Right forelimb (tissue), 1 donor: ENCODE results near the gene SHISAL1.

ENCODE experiments used
- DNase-seq: peaks from one replicate; pipeline ENCODE4 v3.0.0-alpha.2; 2018

The SHISAL1 gene

GRCh38 chr22:44298406-44299091, 14.2 kb downstream of the SHISAL1 start:
- no peak for DNase-seq

- DNase-seq: no peak
Observed at GRCh38 chr22:44297470-44298061, 15.2 kb downstream of the SHISAL1 start.

- DNase-seq: no peak
Observed at GRCh38 chr22:44295406-44295805, 17.3 kb downstream of the SHISAL1 start.

GRCh38 chr22:44293876-44294275, 18.9 kb downstream of the SHISAL1 start:
- no peak for DNase-seq

- no peak for DNase-seq
Observed at GRCh38 chr22:44293034-44293433, 19.7 kb downstream of the SHISAL1 start.

- no peak for DNase-seq
Observed at GRCh38 chr22:44292521-44292920, 20.2 kb downstream of the SHISAL1 start.

- no peak for DNase-seq
Observed at GRCh38 chr22:44291674-44292360, 20.9 kb downstream of the SHISAL1 start.

- no peak for DNase-seq
Observed at GRCh38 chr22:44291265-44291664, 21.5 kb downstream of the SHISAL1 start.

GRCh38 chr22:44289414-44290171, 23.2 kb downstream of the SHISAL1 start:
- no peak for DNase-seq

GRCh38 chr22:44288913-44289312, 23.8 kb downstream of the SHISAL1 start:
- DNase-seq: no peak

- DNase-seq: no peak
Observed at GRCh38 chr22:44287741-44288140, 25.0 kb downstream of the SHISAL1 start.

- DNase-seq: no peak
Observed at GRCh38 chr22:44287121-44287693, 25.5 kb downstream of the SHISAL1 start.

- no peak for DNase-seq
Observed at GRCh38 chr22:44286646-44287045, 26.1 kb downstream of the SHISAL1 start.

- no peak for DNase-seq
Observed at GRCh38 chr22:44284711-44285110, 28.0 kb downstream of the SHISAL1 start.

- DNase-seq: peak; percentile 68
Observed at GRCh38 chr22:44281768-44282637, 30.7 kb downstream of the SHISAL1 start.

GRCh38 chr22:44280665-44281188, 32.0 kb downstream of the SHISAL1 start:
- DNase-seq: no peak

GRCh38 chr22:44279069-44279360, 33.7 kb downstream of the SHISAL1 start:
- no peak for DNase-seq

- no peak for DNase-seq
Observed at GRCh38 chr22:44278243-44279068, 34.3 kb downstream of the SHISAL1 start.

- no peak for DNase-seq
Observed at GRCh38 chr22:44277386-44278135, 35.2 kb downstream of the SHISAL1 start.

- no peak for DNase-seq
Observed at GRCh38 chr22:44276706-44277356, 35.9 kb downstream of the SHISAL1 start.
